GM12878 (cell line): Measurements from ENCODE around the gene UHMK1. TPM values are rescaled to one million over a fixed set of nuclear protein-coding genes. Genes with fewer than 3 reads are reported as not detected.

ENCODE experiments used
- ATAC-seq: fragments of 200-7000 bp; cut with Tn5 transposase; 3 replicates; pipeline ENCODE4 v1.9.1; 2020; ENCODE audit warnings: mild to moderate bottlenecking, moderate library complexity
- BruUV-seq: library from RNA; stranded (reverse); fragments of 400-500 nt; replicated peaks from 2 replicates; lab custom pipeline; 2021; lab: Mats Ljungman, UMichigan
- CTCF ChIA-PET: fragments of 300-600 bp; sonication (Branson Sonifier 250); formaldehyde crosslinking; extraction: SDS; loops from one replicate; lab custom pipeline; 2021; ENCODE audit warnings: inconsistent platforms; lab: Yijun Ruan, JAX
- POLR2A ChIA-PET: fragments of 350-600 bp; formaldehyde crosslinking; extraction: SDS; loops from one replicate; lab custom pipeline; 2021; ENCODE audit warnings: inconsistent platforms; lab: Charles Lee
- RAD21 ChIA-PET: fragments of 300-600 bp; sonication (Branson Sonifier 250); formaldehyde crosslinking; loops from one replicate; lab custom pipeline; 2023; ENCODE audit warnings: antibody characterized with exemption; ENCODE audit not compliant: unreplicated experiment; lab: Charles Lee
- SMC1A ChIA-PET: fragments of 300-600 bp; sonication (Branson Sonifier 250); formaldehyde crosslinking; loops from one replicate; lab custom pipeline; 2023; ENCODE audit not compliant: unreplicated experiment, uncharacterized antibody; lab: Charles Lee
- DNase-seq: peaks from one replicate; pipeline ENCODE4 v3.0.0-alpha.2; 2011; ENCODE audit warnings: low read depth, low spot score
- FAIRE-seq: peaks from 3 replicates; lab custom pipeline; 2011; peaks lifted over from hg19 to GRCh38; lab: Jason Lieb, UNC
- H2AFZ ChIP-seq: 2 replicates; pipeline ENCODE4 v1.6.0; 2011; ENCODE audit warnings: low read depth, low read length, control low read depth; ENCODE audit not compliant: control insufficient read depth
- H3K27ac ChIP-seq: 2 replicates; pipeline ENCODE4 v1.5.1; 2011; ENCODE audit warnings: control low read depth; ENCODE audit not compliant: control insufficient read depth, insufficient read depth
- H3K27me3 ChIP-seq, 2 experiments: replicated peaks in 1 of 2; 2 replicates each; pipeline versions ENCODE4 v1.6.0 to v1.6.1; 2011; ENCODE audit warnings: low read length in 1 of 2; ENCODE audit not compliant: control insufficient read depth in 2 of 2, insufficient read depth in 2 of 2
- H3K36me3 ChIP-seq, 2 experiments: 2 replicates each; pipeline ENCODE4 v1.5.1; 2011; ENCODE audit warnings: low read length in 1 of 2; ENCODE audit not compliant: control insufficient read depth in 2 of 2, insufficient read depth in 2 of 2
- H3K4me1 ChIP-seq: 2 replicates; pipeline ENCODE4 v1.6.1; 2011; ENCODE audit warnings: mild to moderate bottlenecking, low read length, moderate library complexity, mixed read lengths; ENCODE audit not compliant: control insufficient read depth, insufficient read depth
- H3K4me2 ChIP-seq: 2 replicates; pipeline ENCODE4 v1.6.0; 2011; ENCODE audit warnings: control low read depth; ENCODE audit not compliant: control insufficient read depth, insufficient read depth
- H3K4me3 ChIP-seq: fragments of 200-600 bp; sonication (generic); 2 replicates; pipeline ENCODE4 v1.5.1; 2016
- H3K79me2 ChIP-seq: 2 replicates; pipeline ENCODE4 v1.6.0; 2011; ENCODE audit warnings: low read length; ENCODE audit not compliant: control insufficient read depth, insufficient read depth
- H3K9ac ChIP-seq: 2 replicates; pipeline ENCODE4 v1.8.0; 2011; ENCODE audit warnings: low read length, control low read depth, mixed read lengths; ENCODE audit not compliant: control insufficient read depth, insufficient read depth
- H3K9me3 ChIP-seq: replicated peaks from 3 replicates; pipeline ENCODE4 v1.5.1; 2011; ENCODE audit warnings: mild to moderate bottlenecking, low read length; ENCODE audit not compliant: control insufficient read depth, insufficient read depth
- H4K20me1 ChIP-seq: 2 replicates; pipeline ENCODE4 v1.6.0; 2011; ENCODE audit not compliant: control insufficient read depth, insufficient read depth
- CHD4 ChIP-seq: fragments of 200-600 bp; sonication (generic); IDR thresholded peaks from 2 replicates; pipeline ENCODE4 v1.6.1; 2016; ENCODE audit warnings: mild to moderate bottlenecking
- HDGF ChIP-seq: fragments of 450-650 bp; IDR thresholded peaks from 2 replicates; pipeline ENCODE4 v1.6.1; 2016; ENCODE audit warnings: antibody characterized with exemption
- IKZF1 ChIP-seq: fragments of 450-650 bp; conservative IDR thresholded peaks from 2 replicates; pipeline ENCODE4 v1.6.1; 2017; ENCODE audit warnings: antibody characterized with exemption, mild to moderate bottlenecking
- IRF4 ChIP-seq: IDR thresholded peaks from 2 replicates; pipeline ENCODE4 v1.6.1; 2011; ENCODE audit warnings: low read depth, low read length
- MYC ChIP-seq: IDR thresholded peaks from 2 replicates; pipeline ENCODE4 v1.6.1; 2011; ENCODE audit warnings: mild to moderate bottlenecking, low read length, moderate library complexity, inconsistent platforms; ENCODE audit not compliant: insufficient read depth, insufficient replicate concordance, insufficient read length, severe bottlenecking
- NFYB ChIP-seq: IDR thresholded peaks from 2 replicates; pipeline ENCODE4 v1.6.1; 2011; ENCODE audit warnings: low read depth, mild to moderate bottlenecking, low read length, improper control_type of control experiment, moderate library complexity; ENCODE audit not compliant: insufficient read depth
- NKRF ChIP-seq: fragments of 450-650 bp; conservative IDR thresholded peaks from 2 replicates; pipeline ENCODE4 v1.6.1; 2017; ENCODE audit warnings: mild to moderate bottlenecking, moderate library complexity
- PAX8 ChIP-seq: fragments of 450-650 bp; IDR thresholded peaks from 2 replicates; pipeline ENCODE4 v1.6.1; 2017; ENCODE audit warnings: mild to moderate bottlenecking, moderate library complexity
- POLR2A ChIP-seq: IDR thresholded peaks from 2 replicates; pipeline ENCODE4 v1.6.1; 2011; ENCODE audit warnings: low read depth, mild to moderate bottlenecking, low read length
- SUPT20H ChIP-seq: IDR thresholded peaks from 2 replicates; pipeline ENCODE4 v1.6.1; 2011; ENCODE audit warnings: low read depth, mild to moderate bottlenecking, low read length, moderate library complexity, borderline replicate concordance; ENCODE audit not compliant: control insufficient read depth
- WRNIP1 ChIP-seq: IDR thresholded peaks from 2 replicates; pipeline ENCODE4 v1.6.1; 2011; ENCODE audit warnings: low read depth, low read length, improper control_type of control experiment, borderline replicate concordance
- ZZZ3 ChIP-seq: IDR thresholded peaks from 2 replicates; pipeline ENCODE4 v1.6.1; 2011; ENCODE audit warnings: low read depth; ENCODE audit not compliant: control insufficient read depth, insufficient read length
- WGBS: methylation state at CpG from one replicate; pipeline ENCODE4 v1.1.6; 2016; ENCODE audit warnings: low lambda C conversion rate; ENCODE audit not compliant: insufficient replicate concordance, insufficient coverage; ENCODE audit errors: missing lambda C conversion rate; 5-methylcytosine and 5-hydroxymethylcytosine counted together
- in situ Hi-C: fragments of 300-500 bp; cut with MboI; formaldehyde crosslinking; loops from 9 replicates; pipeline ENCODE4 v1.14.3; 2018; ENCODE audit warnings: mixed read lengths
- intact Hi-C: fragments of 100-400 bp; cut with micrococcal nuclease; formaldehyde crosslinking; loops from one replicate; pipeline ENCODE4 v1.14.2; 2022; ENCODE audit not compliant: unreplicated experiment
- polyA plus RNA-seq, 11 experiments: library from polyadenylated mRNA; depleted of rRNA in 4 of 11; unstranded in 6 of 11; stranded (reverse) in 5 of 11; fragments of >200 nt; fragmentation: Nextera tagmentation in 4 of 11; fragmentation: Illumina TruSeq in 1 of 11; extraction: Ambion mirVana in 4 of 11; extraction: Trizol in 1 of 11; gene quantifications; 1 replicate in 1 of 11; 2 replicates in 10 of 11; pipeline versions ENCODE4 v1.2.1 to v1.2.3, GENCODE V29; 2011 to 2016; ENCODE audit warnings: inconsistent platforms in 2 of 11, missing spikeins in 2 of 11, low read depth in 1 of 11
- total RNA-seq, 4 experiments: library from RNA; depleted of rRNA in 3 of 4; stranded (reverse); fragments of >200 nt in 3 of 4; fragmentation: Illumina TruSeq in 1 of 4; extraction: Trizol in 1 of 4; gene quantifications; 2 replicates each; pipeline versions ENCODE4 v1.2.1 to v1.2.3, GENCODE V29; 2013 to 2021
- TF ChIP-seq, protein P1 (sequence below): fragments of 450-650 bp; formaldehyde crosslinking; IDR thresholded peaks from 2 replicates; pipeline ENCODE4 v1.4.0; 2020; ENCODE audit warnings: mild to moderate bottlenecking, moderate library complexity

Gene UHMK1
- total and polyA plus RNA-seq, 10 of the 15 experiments (the other 5 are each of a cell fraction or from before 2014, with no cell fraction given) = 5.7 to 52.7 (median 28.3) TPM

- TF ChIP-seq WRNIP1 = no peak
- no peak for TF ChIP-seq MYC
- no peak for TF ChIP-seq PAX8
- no peak for TF ChIP-seq HDGF
- TF ChIP-seq POLR2A = no peak
- TF ChIP-seq, all 136 proteins: peak for 0
- ATAC-seq (no peak), DNase-seq (no peak), FAIRE-seq (no peak)
- ChIA-PET SMC1A (no interaction called here), CTCF (no interaction called here), POLR2A (no interaction called here), RAD21 (no interaction called here)
- Histone ChIP-seq H3K9ac (no peak overlapping the region), H3K4me2 (no peak overlapping the region), H2AFZ (no peak overlapping the region), H3K27ac (no peak overlapping the region), H4K20me1 (no peaks in the 10 kb centered on the region), H3K4me3 (no peak overlapping the region), H3K79me2 (no peaks in the 10 kb centered on the region), H3K4me1 (no peaks in the 10 kb centered on the region), H3K9me3 (no peaks in the 10 kb centered on the region), H3K27me3 (no peaks in the 10 kb centered on the region), H3K36me3 (no peaks in the 10 kb centered on the region)
- in situ Hi-C loops = no loop called here
- WGBS = 68% methylated on average over 4 of the region's 4 CpGs
- BruUV-seq = no TSS peak
- intact Hi-C loops = no loop called here
These were observed 41.3 kb upstream of the UHMK1 start for GRCh38 chr1:162456323-162456722.

GRCh38 chr1:162458236-162458635 lies 39.4 kb upstream of the UHMK1 start:
- Histone ChIP-seq H3K27me3 (no peaks in the 10 kb centered on the region), H3K4me1 (no peaks in the 10 kb centered on the region), H2AFZ (no peak overlapping the region), H3K4me2 (no peak overlapping the region), H3K79me2 (no peaks in the 10 kb centered on the region), H4K20me1 (no peaks in the 10 kb centered on the region), H3K36me3 (no peaks in the 10 kb centered on the region), H3K27ac (no peak overlapping the region), H3K9ac (no peak overlapping the region), H3K9me3 (no peaks in the 10 kb centered on the region), H3K4me3 (no peak overlapping the region)
- POLR2A ChIA-PET = no interaction called here
- ATAC-seq (no peak), DNase-seq (no peak), FAIRE-seq (no peak)
- in situ Hi-C loops (no loop called here), intact Hi-C loops (no loop called here)
- SMC1A ChIA-PET = no interaction called here
- TF ChIP-seq ZZZ3 (no peak), MYC (no peak), IKZF1 (no peak), NKRF (no peak), IRF4 (no peak), NFYB (no peak), CHD4 (no peak), SUPT20H (no peak)
- TF ChIP-seq, protein P1, sequence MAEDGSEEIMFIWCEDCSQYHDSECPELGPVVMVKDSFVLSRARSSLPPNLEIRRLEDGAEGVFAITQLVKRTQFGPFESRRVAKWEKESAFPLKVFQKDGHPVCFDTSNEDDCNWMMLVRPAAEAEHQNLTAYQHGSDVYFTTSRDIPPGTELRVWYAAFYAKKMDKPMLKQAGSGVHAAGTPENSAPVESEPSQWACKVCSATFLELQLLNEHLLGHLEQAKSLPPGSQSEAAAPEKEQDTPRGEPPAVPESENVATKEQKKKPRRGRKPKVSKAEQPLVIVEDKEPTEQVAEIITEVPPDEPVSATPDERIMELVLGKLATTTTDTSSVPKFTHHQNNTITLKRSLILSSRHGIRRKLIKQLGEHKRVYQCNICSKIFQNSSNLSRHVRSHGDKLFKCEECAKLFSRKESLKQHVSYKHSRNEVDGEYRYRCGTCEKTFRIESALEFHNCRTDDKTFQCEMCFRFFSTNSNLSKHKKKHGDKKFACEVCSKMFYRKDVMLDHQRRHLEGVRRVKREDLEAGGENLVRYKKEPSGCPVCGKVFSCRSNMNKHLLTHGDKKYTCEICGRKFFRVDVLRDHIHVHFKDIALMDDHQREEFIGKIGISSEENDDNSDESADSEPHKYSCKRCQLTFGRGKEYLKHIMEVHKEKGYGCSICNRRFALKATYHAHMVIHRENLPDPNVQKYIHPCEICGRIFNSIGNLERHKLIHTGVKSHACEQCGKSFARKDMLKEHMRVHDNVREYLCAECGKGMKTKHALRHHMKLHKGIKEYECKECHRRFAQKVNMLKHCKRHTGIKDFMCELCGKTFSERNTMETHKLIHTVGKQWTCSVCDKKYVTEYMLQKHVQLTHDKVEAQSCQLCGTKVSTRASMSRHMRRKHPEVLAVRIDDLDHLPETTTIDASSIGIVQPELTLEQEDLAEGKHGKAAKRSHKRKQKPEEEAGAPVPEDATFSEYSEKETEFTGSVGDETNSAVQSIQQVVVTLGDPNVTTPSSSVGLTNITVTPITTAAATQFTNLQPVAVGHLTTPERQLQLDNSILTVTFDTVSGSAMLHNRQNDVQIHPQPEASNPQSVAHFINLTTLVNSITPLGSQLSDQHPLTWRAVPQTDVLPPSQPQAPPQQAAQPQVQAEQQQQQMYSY (CRISPR knock-in tag) = no peak
- no TSS peak for BruUV-seq
- RAD21 ChIA-PET = no interaction called here
- 86% methylated on average over 5 of the region's 5 CpGs for WGBS
- CTCF ChIA-PET = interaction anchor here (0.7 kb wide), 1 partner anchor 84 kb away, joined by 3 read pairs; no protein-coding TSS in a partner anchor
